GM23338 (cell line): ENCODE data around the gene CCDC80. TPM values are rescaled to one million over a fixed set of nuclear protein-coding genes. Genes with fewer than 3 reads are reported as not detected.

Experiments used
- ATAC-seq: fragments of 200-7000 bp; cut with Tn5 transposase; 3 replicates; pipeline ENCODE4 v1.9.1; 2020
- DNase-seq: peaks from one replicate; pipeline ENCODE4 v3.0.0-alpha.2; 2015; ENCODE audit warnings: low spot score
- H2AFZ ChIP-seq: fragments of 200-600 bp; sonication (generic); 2 replicates; pipeline ENCODE4 v1.8.0; 2016; ENCODE audit warnings: antibody characterized with exemption, mild to moderate bottlenecking, moderate library complexity
- H3F3A ChIP-seq: fragments of 200-600 bp; sonication (generic); replicated peaks from 2 replicates; pipeline ENCODE4 v1.8.0; 2017; ENCODE audit warnings: antibody characterized with exemption, mixed run types, low read depth
- H3K27ac ChIP-seq: fragments of 200-600 bp; sonication (generic); 2 replicates; pipeline ENCODE4 v1.6.1; 2016; ENCODE audit warnings: low read depth
- H3K27me3 ChIP-seq: fragments of 200-600 bp; sonication (generic); 2 replicates; pipeline ENCODE4 v1.8.0; 2016; ENCODE audit warnings: mild to moderate bottlenecking, mixed run types, moderate library complexity; ENCODE audit not compliant: insufficient read depth
- H3K36me3 ChIP-seq: fragments of 200-600 bp; sonication (generic); 2 replicates; pipeline ENCODE4 v1.8.0; 2016; ENCODE audit warnings: mild to moderate bottlenecking; ENCODE audit not compliant: insufficient read depth
- H3K4me1 ChIP-seq: fragments of 200-600 bp; sonication (generic); 2 replicates; pipeline ENCODE4 v1.8.0; 2016; ENCODE audit warnings: mild to moderate bottlenecking, moderate library complexity; ENCODE audit not compliant: insufficient read depth
- H3K4me2 ChIP-seq: fragments of 200-600 bp; sonication (generic); 2 replicates; pipeline ENCODE4 v1.7.1; 2017; ENCODE audit warnings: mixed run types
- H3K4me3 ChIP-seq: fragments of 200-600 bp; sonication (generic); 2 replicates; pipeline ENCODE4 v1.6.1; 2016; ENCODE audit warnings: mixed run types
- H3K79me2 ChIP-seq: fragments of 200-600 bp; sonication (generic); replicated peaks from 2 replicates; pipeline ENCODE4 v1.8.0; 2017; ENCODE audit warnings: mild to moderate bottlenecking; ENCODE audit not compliant: insufficient read depth
- H3K9me2 ChIP-seq: fragments of 200-600 bp; sonication (generic); 2 replicates; pipeline ENCODE4 v1.8.0; 2017; ENCODE audit not compliant: insufficient read depth
- H4K20me1 ChIP-seq: fragments of 200-600 bp; sonication (generic); replicated peaks from 2 replicates; pipeline ENCODE4 v1.8.0; 2017; ENCODE audit warnings: mild to moderate bottlenecking; ENCODE audit not compliant: insufficient read depth
- H3K27ac Mint-ChIP-seq: 2 replicates; pipeline ENCODE4 v1.8.0; 2020; ENCODE audit warnings: inconsistent platforms, mild to moderate bottlenecking, moderate library complexity, mixed read lengths
- H3K27me3 Mint-ChIP-seq: 3 replicates; pipeline ENCODE4 v1.8.0; 2022; ENCODE audit warnings: low read depth, mild to moderate bottlenecking, moderate library complexity, mixed read lengths, inconsistent platforms; ENCODE audit not compliant: insufficient read depth, poor library complexity
- H3K36me3 Mint-ChIP-seq: 3 replicates; pipeline ENCODE4 v1.8.0; 2021; ENCODE audit warnings: low read depth, mild to moderate bottlenecking, inconsistent platforms, moderate library complexity, mixed read lengths
- H3K4me1 Mint-ChIP-seq: 3 replicates; pipeline ENCODE4 v1.8.0; 2020; ENCODE audit warnings: mild to moderate bottlenecking, inconsistent platforms, mixed read lengths
- H3K4me3 Mint-ChIP-seq: 3 replicates; pipeline ENCODE4 v1.8.0; 2021; ENCODE audit warnings: moderate library complexity, mild to moderate bottlenecking, inconsistent platforms, mixed read lengths
- H3K9me3 Mint-ChIP-seq: 3 replicates; pipeline ENCODE4 v1.8.0; 2020; ENCODE audit warnings: moderate library complexity, mild to moderate bottlenecking, inconsistent platforms, mixed read lengths
- CREB1 ChIP-seq: fragments of 250-450 bp; sonication (Bioruptor Pico); IDR thresholded peaks from 2 replicates; pipeline ENCODE4 v1.5.0; 2020; ENCODE audit warnings: low read depth, mild to moderate bottlenecking, moderate library complexity
- EZH2phosphoT487 ChIP-seq: fragments of 200-600 bp; sonication (generic); IDR thresholded peaks from one replicate; pipeline ENCODE4 v1.8.1; 2018; ENCODE audit warnings: antibody characterized with exemption; ENCODE audit not compliant: unreplicated experiment
- POLR2AphosphoS5 ChIP-seq: IDR thresholded peaks from 2 replicates; pipeline ENCODE4 v1.6.1; 2016; ENCODE audit warnings: antibody characterized with exemption, low read depth
- ZNF114 ChIP-seq: fragments of 250-450 bp; sonication (Bioruptor Pico); IDR thresholded peaks from 2 replicates; pipeline ENCODE4 v1.5.0; 2020; ENCODE audit warnings: mild to moderate bottlenecking, moderate library complexity
- ZNF331 ChIP-seq: fragments of 250-450 bp; sonication (Bioruptor Pico); IDR thresholded peaks from 2 replicates; pipeline ENCODE4 v1.5.0; 2020; ENCODE audit warnings: low read depth, mild to moderate bottlenecking, moderate library complexity
- polyA plus RNA-seq: library from polyadenylated mRNA; unstranded; fragments of >200 nt; fragmentation: Nextera tagmentation; extraction: Ambion mirVana; gene quantifications from 2 replicates; pipeline ENCODE4 v1.2.1, GENCODE V29; 2016
- total RNA-seq: library from RNA; depleted of rRNA; stranded (reverse); fragments of >200 nt; shearing (Covaris generic); gene quantifications from 2 replicates; pipeline ENCODE4 v1.2.3, GENCODE V29; 2014
- TF ChIP-seq, protein P1 (sequence below): IDR thresholded peaks from 2 replicates; pipeline ENCODE4 v1.6.1; 2016; ENCODE audit warnings: antibody characterized with exemption
- TF ChIP-seq, protein P2 (sequence below), 2 experiments: fragments of 200-600 bp in 1 of 2; sonication (generic) in 1 of 2; conservative IDR thresholded peaks; 2 replicates each; pipeline versions ENCODE4 v1.5.1 to v1.6.1; 2016 to 2017; ENCODE audit warnings: antibody characterized with exemption in 2 of 2, low read depth in 2 of 2, mild to moderate bottlenecking in 2 of 2, moderate library complexity in 1 of 2
- TF ChIP-seq, protein P3 (sequence below): fragments of 250-450 bp; sonication (Bioruptor Pico); IDR thresholded peaks from 2 replicates; pipeline ENCODE4 v1.5.0; 2020; ENCODE audit warnings: mild to moderate bottlenecking, moderate library complexity

Gene CCDC80
- total and polyA plus RNA-seq, 2 experiments from 2014 or later = 5.4 to 6.7 TPM

DNA sequence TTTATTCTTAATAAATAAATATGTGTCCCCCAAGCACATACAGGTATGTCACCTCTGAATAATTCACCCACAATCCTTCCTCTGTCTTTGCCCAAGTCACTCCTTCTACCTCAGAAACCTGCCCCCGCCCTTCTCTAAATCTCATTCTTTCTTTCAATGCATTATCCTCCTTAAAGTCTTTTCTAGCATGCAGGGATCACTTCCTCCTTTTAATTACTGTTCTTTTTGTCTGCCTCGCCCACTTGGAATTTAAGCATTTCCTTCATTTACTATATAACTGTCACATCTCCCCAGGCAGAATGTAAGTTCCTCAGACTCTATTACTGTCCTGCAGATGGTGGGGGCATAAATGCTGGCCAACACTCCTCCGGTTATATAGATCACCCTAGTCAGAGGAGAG, 7.8 kb downstream of the CCDC80 start:
- H3K4me1 ChIP-seq = peaks cover 66% of the 10 kb centered on the region

More for the DNA sequence above, 7.8 kb downstream of the CCDC80 start:
- DNase-seq (peak; percentile 49), ATAC-seq (peak; percentile 44)
- Histone ChIP-seq H3K4me2 (peak overlapping the region; percentile 53), H3K27me3 (no peaks in the 10 kb centered on the region), H3F3A (no peaks in the 10 kb centered on the region), H2AFZ (no peak overlapping the region), H3K9me2 (no peaks in the 10 kb centered on the region), H4K20me1 (no peaks in the 10 kb centered on the region), H3K36me3 (no peaks in the 10 kb centered on the region), H3K4me3 (no peak overlapping the region), H3K79me2 (no peaks in the 10 kb centered on the region), H3K27ac (peak overlapping the region; percentile 78)
- H3K27ac Mint-ChIP-seq = peak overlapping the region; percentile 37
- peaks cover 61% of the 10 kb centered on the region for H3K4me1 Mint-ChIP-seq
- no peaks in the 10 kb centered on the region for H3K36me3 Mint-ChIP-seq
- TF ChIP-seq ZNF114 (CRISPR knock-in tag) (no peak), ZNF331 (CRISPR knock-in tag) (no peak), CREB1 (CRISPR knock-in tag) (no peak), POLR2AphosphoS5 (no peak), EZH2phosphoT487 (no peak)
- TF ChIP-seq, protein P1, sequence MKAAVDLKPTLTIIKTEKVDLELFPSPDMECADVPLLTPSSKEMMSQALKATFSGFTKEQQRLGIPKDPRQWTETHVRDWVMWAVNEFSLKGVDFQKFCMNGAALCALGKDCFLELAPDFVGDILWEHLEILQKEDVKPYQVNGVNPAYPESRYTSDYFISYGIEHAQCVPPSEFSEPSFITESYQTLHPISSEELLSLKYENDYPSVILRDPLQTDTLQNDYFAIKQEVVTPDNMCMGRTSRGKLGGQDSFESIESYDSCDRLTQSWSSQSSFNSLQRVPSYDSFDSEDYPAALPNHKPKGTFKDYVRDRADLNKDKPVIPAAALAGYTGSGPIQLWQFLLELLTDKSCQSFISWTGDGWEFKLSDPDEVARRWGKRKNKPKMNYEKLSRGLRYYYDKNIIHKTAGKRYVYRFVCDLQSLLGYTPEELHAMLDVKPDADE = no peak
- TF ChIP-seq, protein P2, sequence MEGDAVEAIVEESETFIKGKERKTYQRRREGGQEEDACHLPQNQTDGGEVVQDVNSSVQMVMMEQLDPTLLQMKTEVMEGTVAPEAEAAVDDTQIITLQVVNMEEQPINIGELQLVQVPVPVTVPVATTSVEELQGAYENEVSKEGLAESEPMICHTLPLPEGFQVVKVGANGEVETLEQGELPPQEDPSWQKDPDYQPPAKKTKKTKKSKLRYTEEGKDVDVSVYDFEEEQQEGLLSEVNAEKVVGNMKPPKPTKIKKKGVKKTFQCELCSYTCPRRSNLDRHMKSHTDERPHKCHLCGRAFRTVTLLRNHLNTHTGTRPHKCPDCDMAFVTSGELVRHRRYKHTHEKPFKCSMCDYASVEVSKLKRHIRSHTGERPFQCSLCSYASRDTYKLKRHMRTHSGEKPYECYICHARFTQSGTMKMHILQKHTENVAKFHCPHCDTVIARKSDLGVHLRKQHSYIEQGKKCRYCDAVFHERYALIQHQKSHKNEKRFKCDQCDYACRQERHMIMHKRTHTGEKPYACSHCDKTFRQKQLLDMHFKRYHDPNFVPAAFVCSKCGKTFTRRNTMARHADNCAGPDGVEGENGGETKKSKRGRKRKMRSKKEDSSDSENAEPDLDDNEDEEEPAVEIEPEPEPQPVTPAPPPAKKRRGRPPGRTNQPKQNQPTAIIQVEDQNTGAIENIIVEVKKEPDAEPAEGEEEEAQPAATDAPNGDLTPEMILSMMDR (conservative IDR thresholded peaks at IDR 0.05; ENCODE audit: low read depth in 2 of 2) = no peak
- TF ChIP-seq, protein P3, sequence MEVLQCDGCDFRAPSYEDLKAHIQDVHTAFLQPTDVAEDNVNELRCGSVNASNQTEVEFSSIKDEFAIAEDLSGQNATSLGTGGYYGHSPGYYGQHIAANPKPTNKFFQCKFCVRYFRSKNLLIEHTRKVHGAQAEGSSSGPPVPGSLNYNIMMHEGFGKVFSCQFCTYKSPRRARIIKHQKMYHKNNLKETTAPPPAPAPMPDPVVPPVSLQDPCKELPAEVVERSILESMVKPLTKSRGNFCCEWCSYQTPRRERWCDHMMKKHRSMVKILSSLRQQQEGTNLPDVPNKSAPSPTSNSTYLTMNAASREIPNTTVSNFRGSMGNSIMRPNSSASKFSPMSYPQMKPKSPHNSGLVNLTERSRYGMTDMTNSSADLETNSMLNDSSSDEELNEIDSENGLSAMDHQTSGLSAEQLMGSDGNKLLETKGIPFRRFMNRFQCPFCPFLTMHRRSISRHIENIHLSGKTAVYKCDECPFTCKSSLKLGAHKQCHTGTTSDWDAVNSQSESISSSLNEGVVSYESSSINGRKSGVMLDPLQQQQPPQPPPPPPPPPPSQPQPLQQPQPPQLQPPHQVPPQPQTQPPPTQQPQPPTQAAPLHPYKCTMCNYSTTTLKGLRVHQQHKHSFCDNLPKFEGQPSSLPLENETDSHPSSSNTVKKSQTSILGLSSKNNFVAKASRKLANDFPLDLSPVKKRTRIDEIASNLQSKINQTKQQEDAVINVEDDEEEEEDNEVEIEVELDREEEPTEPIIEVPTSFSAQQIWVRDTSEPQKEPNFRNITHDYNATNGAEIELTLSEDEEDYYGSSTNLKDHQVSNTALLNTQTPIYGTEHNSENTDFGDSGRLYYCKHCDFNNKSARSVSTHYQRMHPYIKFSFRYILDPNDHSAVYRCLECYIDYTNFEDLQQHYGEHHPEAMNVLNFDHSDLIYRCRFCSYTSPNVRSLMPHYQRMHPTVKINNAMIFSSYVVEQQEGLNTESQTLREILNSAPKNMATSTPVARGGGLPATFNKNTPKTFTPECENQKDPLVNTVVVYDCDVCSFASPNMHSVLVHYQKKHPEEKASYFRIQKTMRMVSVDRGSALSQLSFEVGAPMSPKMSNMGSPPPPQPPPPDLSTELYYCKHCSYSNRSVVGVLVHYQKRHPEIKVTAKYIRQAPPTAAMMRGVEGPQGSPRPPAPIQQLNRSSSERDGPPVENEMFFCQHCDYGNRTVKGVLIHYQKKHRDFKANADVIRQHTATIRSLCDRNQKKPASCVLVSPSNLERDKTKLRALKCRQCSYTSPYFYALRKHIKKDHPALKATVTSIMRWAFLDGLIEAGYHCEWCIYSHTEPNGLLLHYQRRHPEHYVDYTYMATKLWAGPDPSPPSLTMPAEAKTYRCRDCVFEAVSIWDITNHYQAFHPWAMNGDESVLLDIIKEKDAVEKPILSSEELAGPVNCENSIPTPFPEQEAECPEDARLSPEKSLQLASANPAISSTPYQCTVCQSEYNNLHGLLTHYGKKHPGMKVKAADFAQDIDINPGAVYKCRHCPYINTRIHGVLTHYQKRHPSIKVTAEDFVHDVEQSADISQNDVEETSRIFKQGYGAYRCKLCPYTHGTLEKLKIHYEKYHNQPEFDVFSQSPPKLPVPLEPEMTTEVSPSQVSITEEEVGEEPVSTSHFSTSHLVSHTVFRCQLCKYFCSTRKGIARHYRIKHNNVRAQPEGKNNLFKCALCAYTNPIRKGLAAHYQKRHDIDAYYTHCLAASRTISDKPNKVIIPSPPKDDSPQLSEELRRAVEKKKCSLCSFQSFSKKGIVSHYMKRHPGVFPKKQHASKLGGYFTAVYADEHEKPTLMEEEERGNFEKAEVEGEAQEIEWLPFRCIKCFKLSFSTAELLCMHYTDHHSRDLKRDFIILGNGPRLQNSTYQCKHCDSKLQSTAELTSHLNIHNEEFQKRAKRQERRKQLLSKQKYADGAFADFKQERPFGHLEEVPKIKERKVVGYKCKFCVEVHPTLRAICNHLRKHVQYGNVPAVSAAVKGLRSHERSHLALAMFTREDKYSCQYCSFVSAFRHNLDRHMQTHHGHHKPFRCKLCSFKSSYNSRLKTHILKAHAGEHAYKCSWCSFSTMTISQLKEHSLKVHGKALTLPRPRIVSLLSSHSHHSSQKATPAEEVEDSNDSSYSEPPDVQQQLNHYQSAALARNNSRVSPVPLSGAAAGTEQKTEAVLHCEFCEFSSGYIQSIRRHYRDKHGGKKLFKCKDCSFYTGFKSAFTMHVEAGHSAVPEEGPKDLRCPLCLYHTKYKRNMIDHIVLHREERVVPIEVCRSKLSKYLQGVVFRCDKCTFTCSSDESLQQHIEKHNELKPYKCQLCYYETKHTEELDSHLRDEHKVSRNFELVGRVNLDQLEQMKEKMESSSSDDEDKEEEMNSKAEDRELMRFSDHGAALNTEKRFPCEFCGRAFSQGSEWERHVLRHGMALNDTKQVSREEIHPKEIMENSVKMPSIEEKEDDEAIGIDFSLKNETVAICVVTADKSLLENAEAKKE (CRISPR knock-in tag) = no peak
- no peaks in the 10 kb centered on the region for H3K27me3 Mint-ChIP-seq
- H3K9me3 Mint-ChIP-seq = no peaks in the 10 kb centered on the region
- H3K4me3 Mint-ChIP-seq = peak overlapping the region; percentile 10; the same call in 1 of the 3 replicates
